HEK293T (cell line): Measurements from ENCODE around the gene SMARCB1.

Experiments
- CTCF ChIA-PET: fragments of 350-600 bp; formaldehyde crosslinking; extraction: SDS; loops from one replicate; lab custom pipeline; 2021; ENCODE audit warnings: antibody characterized with exemption, inconsistent platforms; lab: Yijun Ruan, JAX
- POLR2A ChIA-PET: fragments of 350-600 bp; formaldehyde crosslinking; extraction: SDS; loops from one replicate; lab custom pipeline; 2020; ENCODE audit warnings: antibody characterized with exemption, inconsistent platforms; lab: Yijun Ruan, JAX
- DNase-seq: peaks from one replicate; pipeline ENCODE4 v3.0.0; 2012; ENCODE audit warnings: mixed read lengths; ENCODE audit errors: extremely low spot score
- ARNT ChIP-seq: fragments of 450-650 bp; IDR thresholded peaks from 2 replicates; pipeline ENCODE4 v1.6.1; 2017; ENCODE audit warnings: mild to moderate bottlenecking
- BHLHE40 ChIP-seq: fragments of 450-650 bp; IDR thresholded peaks from 2 replicates; pipeline ENCODE4 v1.6.1; 2016; ENCODE audit warnings: mild to moderate bottlenecking, moderate library complexity, borderline replicate concordance
- CTBP1 ChIP-seq: fragments of 450-650 bp; IDR thresholded peaks from 2 replicates; pipeline ENCODE4 v1.6.1; 2016; ENCODE audit warnings: borderline replicate concordance
- ELF4 ChIP-seq: fragments of 450-650 bp; IDR thresholded peaks from 2 replicates; pipeline ENCODE4 v1.6.1; 2017; ENCODE audit warnings: antibody characterized with exemption
- FOXA1 ChIP-seq: fragments of 450-650 bp; IDR thresholded peaks from 2 replicates; pipeline ENCODE4 v1.6.1; 2016; ENCODE audit warnings: mild to moderate bottlenecking
- FOXK2 ChIP-seq: fragments of 450-650 bp; IDR thresholded peaks from 2 replicates; pipeline ENCODE4 v1.6.1; 2016; ENCODE audit warnings: mild to moderate bottlenecking
- FOXM1 ChIP-seq: fragments of 450-650 bp; IDR thresholded peaks from 2 replicates; pipeline ENCODE4 v1.6.1; 2017; ENCODE audit warnings: mild to moderate bottlenecking, borderline replicate concordance
- HDGF ChIP-seq: fragments of 450-650 bp; IDR thresholded peaks from 2 replicates; pipeline ENCODE4 v1.6.1; 2017; ENCODE audit warnings: antibody characterized with exemption, borderline replicate concordance
- L3MBTL2 ChIP-seq: fragments of 450-650 bp; conservative IDR thresholded peaks from 2 replicates; pipeline ENCODE4 v1.6.1; 2016; ENCODE audit warnings: mild to moderate bottlenecking
- LEF1 ChIP-seq: fragments of 450-650 bp; IDR thresholded peaks from 2 replicates; pipeline ENCODE4 v1.6.1; 2017; ENCODE audit warnings: mild to moderate bottlenecking, borderline replicate concordance
- NFRKB ChIP-seq: fragments of 450-650 bp; IDR thresholded peaks from 2 replicates; pipeline ENCODE4 v1.6.1; 2016; ENCODE audit warnings: mild to moderate bottlenecking, moderate library complexity
- PKNOX1 ChIP-seq: fragments of 450-650 bp; IDR thresholded peaks from 2 replicates; pipeline ENCODE4 v1.6.1; 2016
- SP1 ChIP-seq: fragments of 450-650 bp; IDR thresholded peaks from 2 replicates; pipeline ENCODE4 v1.6.1; 2017
- SUZ12 ChIP-seq: fragments of 450-650 bp; IDR thresholded peaks from 2 replicates; pipeline ENCODE4 v1.6.1; 2016; ENCODE audit warnings: mild to moderate bottlenecking
- TARDBP ChIP-seq: fragments of 450-650 bp; IDR thresholded peaks from 2 replicates; pipeline ENCODE4 v1.6.1; 2016
- ZNF384 ChIP-seq: fragments of 450-650 bp; IDR thresholded peaks from 2 replicates; pipeline ENCODE4 v1.6.1; 2016

The SMARCB1 gene

GRCh38 chr22:23868580-23868979, 81.8 kb downstream of the SMARCB1 start:
- TF ChIP-seq HDGF (no peak), LEF1 (no peak)
- ChIA-PET CTCF (no interaction called here), POLR2A (interaction anchor here (1.5 to 4.8 kb wide), 2 partner anchors 10 to 26 kb away, joined by 6 to 25 read pairs; partner anchors contain the start of genes MIF and SLC2A11)
- no peak for DNase-seq

GRCh38 chr22:23874871-23875270, 88.1 kb downstream of the SMARCB1 start:
- TF ChIP-seq SP1 (no peak), FOXA1 (no peak), ZNF384 (no peak), ARNT (no peak), NFRKB (no peak), SUZ12 (no peak)
- POLR2A ChIA-PET: interaction anchor here (1.4 to 2.9 kb wide), 2 partner anchors 16 to 19 kb away, joined by 5 to 16 read pairs; partner anchors contain the start of genes MIF and SLC2A11
- CTCF ChIA-PET: interaction anchor here (0.6 kb wide), 1 partner anchor 115 kb away, joined by 5 read pairs; no protein-coding TSS in a partner anchor
- no peak for DNase-seq

GRCh38 chr22:23875801-23876200, 89.0 kb downstream of the SMARCB1 start:
- no peak for TF ChIP-seq CTBP1
- TF ChIP-seq ZNF384: no peak
- no peak for TF ChIP-seq FOXM1
- no peak for TF ChIP-seq FOXA1
- TF ChIP-seq L3MBTL2: no peak
- no peak for TF ChIP-seq TARDBP
- no peak for TF ChIP-seq NFRKB
- no peak for DNase-seq
- ChIA-PET CTCF (no interaction called here), POLR2A (interaction anchor here (1.0 to 2.9 kb wide), 2 partner anchors 17 to 28 kb away, joined by 3 to 16 read pairs; partner anchors contain the start of gene SLC2A11)

- TF ChIP-seq L3MBTL2 (no peak), HDGF (no peak), FOXM1 (no peak), ELF4 (no peak), BHLHE40 (no peak), FOXA1 (no peak)
- ChIA-PET POLR2A (interaction anchor here (1.1 to 1.5 kb wide), 2 partner anchors 17 to 20 kb away, joined by 3 to 9 read pairs; partner anchors contain the start of genes MIF and SLC2A11), CTCF (interaction anchor here (0.8 kb wide), 1 partner anchor 16 kb away, joined by 4 read pairs; no protein-coding TSS in a partner anchor)
Measured at GRCh38 chr22:23877566-23877965, 90.8 kb downstream of the SMARCB1 start.

GRCh38 chr22:23878219-23878618, 91.5 kb downstream of the SMARCB1 start:
- no peak for DNase-seq
- CTCF ChIA-PET: interaction anchor here (0.8 kb wide), 1 partner anchor 16 kb away, joined by 4 read pairs; no protein-coding TSS in a partner anchor
- POLR2A ChIA-PET: interaction anchor here (1.1 to 1.5 kb wide), 2 partner anchors 16 to 21 kb away, joined by 3 to 9 read pairs; partner anchors contain the start of genes MIF and SLC2A11
- TF ChIP-seq NFRKB: no peak
- no peak for TF ChIP-seq PKNOX1
- no peak for TF ChIP-seq FOXK2
- no peak for TF ChIP-seq CTBP1
- no peak for TF ChIP-seq ARNT
- TF ChIP-seq L3MBTL2: no peak
- TF ChIP-seq FOXA1: no peak
- no peak for TF ChIP-seq FOXM1
- no peak for TF ChIP-seq SUZ12
- TF ChIP-seq SP1: no peak

More at GRCh38 chr22:23877566-23877965, 90.8 kb downstream of the SMARCB1 start:
- no peak for DNase-seq

GRCh38 chr22:23882370-23882769, 95.6 kb downstream of the SMARCB1 start:
- POLR2A ChIA-PET: interaction anchor here (0.7 to 2.5 kb wide), 3 partner anchors 12 to 31 kb away, joined by 3 to 12 read pairs (median 7); partner anchors contain the start of genes MIF and SLC2A11
- CTCF ChIA-PET: no interaction called here
- TF ChIP-seq LEF1 (no peak), CTBP1 (no peak), ZNF384 (no peak), SUZ12 (no peak), TARDBP (no peak), NFRKB (no peak), BHLHE40 (no peak), FOXA1 (no peak), SP1 (no peak), ELF4 (no peak)

GRCh38 chr22:23883658-23884057, 96.9 kb downstream of the SMARCB1 start:
- DNase-seq: no peak
- ChIA-PET POLR2A (interaction anchor here (1.9 to 2.5 kb wide), 2 partner anchors 11 to 26 kb away, joined by 7 to 12 read pairs; partner anchors contain the start of genes MIF and SLC2A11), CTCF (no interaction called here)
- TF ChIP-seq NFRKB: no peak
- TF ChIP-seq FOXK2: no peak
- no peak for TF ChIP-seq CTBP1
- TF ChIP-seq PKNOX1: no peak
- no peak for TF ChIP-seq ZNF384

More at GRCh38 chr22:23882370-23882769, 95.6 kb downstream of the SMARCB1 start:
- DNase-seq: no peak
